ENCODE data around the gene TRPV4.

GRCh38 chr12:109803678-109804077 is 29.5 kb downstream of the TRPV4 start:
- TF ChIP-seq CTCF (IDR thresholded peaks at IDR 0.05; ENCODE audit: low read depth, low read length) (no peak), POLR2A (IDR thresholded peaks at IDR 0.05; ENCODE audit: extremely low read depth, insufficient read length) (no peak)

All from NB4 (cell line).